HG02870 (cell line): ENCODE results near the gene COQ3.

Experiments used
- ATAC-seq: cut with Tn5 transposase; IDR thresholded peaks from one replicate; pipeline ENCODE4 v1.9.1; 2021; ENCODE audit warnings: mild to moderate bottlenecking, moderate library complexity; ENCODE audit not compliant: unreplicated experiment

Gene COQ3

GRCh38 chr6:99334526-99335127 lies 59.4 kb downstream of the COQ3 start:
- ATAC-seq, result peak; percentile 30

DNA sequence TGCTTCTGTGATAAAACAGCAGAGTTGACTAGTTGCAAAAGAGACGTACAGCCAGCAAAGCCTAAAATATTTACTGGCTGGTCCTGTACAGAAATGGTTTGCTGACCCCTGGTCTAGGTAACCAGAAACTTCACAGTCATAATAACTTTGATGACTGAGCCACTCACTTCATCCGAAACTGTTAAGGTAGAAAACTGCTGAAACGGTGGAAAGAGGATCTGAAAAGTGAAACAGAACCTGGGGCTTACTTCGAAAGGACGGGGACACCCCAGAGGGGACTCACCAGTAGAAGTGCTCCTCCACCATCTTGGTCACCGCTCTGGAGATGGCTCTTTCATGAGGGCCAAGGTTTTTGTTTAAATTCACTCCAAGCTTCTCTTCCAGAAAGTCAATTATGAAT lies 60.9 kb downstream of the COQ3 start:
- ATAC-seq, result peak; percentile 88

GRCh38 chr6:99331531-99331930 lies 62.5 kb downstream of the COQ3 start:
- ATAC-seq, result no peak

- peak; percentile 60 for ATAC-seq
These were observed 63.8 kb downstream of the COQ3 start for GRCh38 chr6:99330159-99330558.

DNA sequence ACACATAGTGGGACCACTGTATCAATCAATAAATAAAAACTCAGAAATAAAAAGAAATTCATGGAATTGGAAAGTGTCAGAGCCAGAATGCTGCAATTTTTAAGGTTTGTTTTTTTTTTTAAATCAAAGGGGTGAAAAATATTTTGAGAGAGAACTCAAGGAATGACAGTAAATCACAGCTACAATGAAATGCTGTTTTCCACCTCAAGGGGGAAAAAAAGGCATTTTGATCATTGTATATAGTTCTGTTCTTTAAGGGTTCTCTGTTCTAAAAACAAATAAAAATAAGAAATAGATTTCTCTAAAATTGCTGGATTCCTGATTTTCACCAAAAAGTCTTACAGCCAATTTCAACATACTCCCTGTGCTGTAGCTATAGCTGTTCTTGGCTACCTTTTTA lies 69.0 kb downstream of the COQ3 start:
- ATAC-seq, result no peak
